ENCODE results near the gene GPA33.

The GPA33 gene, protein sequence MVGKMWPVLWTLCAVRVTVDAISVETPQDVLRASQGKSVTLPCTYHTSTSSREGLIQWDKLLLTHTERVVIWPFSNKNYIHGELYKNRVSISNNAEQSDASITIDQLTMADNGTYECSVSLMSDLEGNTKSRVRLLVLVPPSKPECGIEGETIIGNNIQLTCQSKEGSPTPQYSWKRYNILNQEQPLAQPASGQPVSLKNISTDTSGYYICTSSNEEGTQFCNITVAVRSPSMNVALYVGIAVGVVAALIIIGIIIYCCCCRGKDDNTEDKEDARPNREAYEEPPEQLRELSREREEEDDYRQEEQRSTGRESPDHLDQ

DNA sequence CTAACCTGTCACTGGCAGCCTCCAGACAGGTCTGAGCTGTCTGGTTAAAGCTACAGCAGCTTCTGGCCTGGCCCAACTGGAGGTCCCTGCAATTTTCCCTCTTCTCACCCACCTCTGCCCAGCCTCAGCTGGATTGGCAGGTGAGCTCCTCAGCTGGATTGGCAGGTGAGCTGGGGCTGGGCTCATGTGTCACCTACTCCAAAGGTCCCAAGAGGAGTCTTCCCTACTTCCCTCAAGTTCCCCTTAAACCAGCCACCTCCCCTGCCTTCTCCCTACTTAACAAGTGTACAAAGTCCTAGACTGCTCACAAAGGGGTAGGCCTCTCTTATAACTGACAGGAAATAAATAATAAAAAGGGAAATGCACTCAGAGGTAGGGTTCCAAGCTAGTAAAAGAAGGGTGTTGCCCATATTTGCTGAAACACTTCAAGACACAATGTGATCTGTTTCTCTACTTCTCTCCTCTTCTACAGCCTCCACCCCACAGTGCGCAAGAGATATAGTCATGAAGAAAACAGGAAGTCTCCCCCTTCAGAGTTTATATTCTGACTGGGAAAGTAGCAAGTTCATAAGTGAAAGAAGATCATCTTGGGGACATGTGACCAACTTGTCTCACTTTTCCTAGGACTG lies at the start of gene GPA33:
TSS of gene GPA33 (minus strand) at position 64 of the 629 bp plus-strand sequence. CDS start 90 bp downstream, outside the sequence.
- Histone ChIP-seq H3K9ac (no peak within 1 kb of the TSS), H3K9me3 (ENCODE audit: control insufficient read depth, low read length) (no peaks in the 10 kb centered on the region), H3K4me1 (no peaks in the 10 kb centered on the region), H3K4me3 (ENCODE audit: low read depth, low read length) (no peak within 1 kb of the TSS), H3K27ac (no peak within 1 kb of the TSS), H2AFZ (no peak within 1 kb of the TSS), H3K27me3 (ENCODE audit: control insufficient read depth, insufficient read depth, low read length) (no peaks in the 10 kb centered on the region), H3K36me3 (ENCODE audit: control insufficient read depth, insufficient read depth, low read length) (no peaks in the 10 kb centered on the region), H3K79me2 (no peaks in the 10 kb centered on the region), H3K4me2 (ENCODE audit: low read length) (no peak within 1 kb of the TSS)
- TF ChIP-seq, protein P1, sequence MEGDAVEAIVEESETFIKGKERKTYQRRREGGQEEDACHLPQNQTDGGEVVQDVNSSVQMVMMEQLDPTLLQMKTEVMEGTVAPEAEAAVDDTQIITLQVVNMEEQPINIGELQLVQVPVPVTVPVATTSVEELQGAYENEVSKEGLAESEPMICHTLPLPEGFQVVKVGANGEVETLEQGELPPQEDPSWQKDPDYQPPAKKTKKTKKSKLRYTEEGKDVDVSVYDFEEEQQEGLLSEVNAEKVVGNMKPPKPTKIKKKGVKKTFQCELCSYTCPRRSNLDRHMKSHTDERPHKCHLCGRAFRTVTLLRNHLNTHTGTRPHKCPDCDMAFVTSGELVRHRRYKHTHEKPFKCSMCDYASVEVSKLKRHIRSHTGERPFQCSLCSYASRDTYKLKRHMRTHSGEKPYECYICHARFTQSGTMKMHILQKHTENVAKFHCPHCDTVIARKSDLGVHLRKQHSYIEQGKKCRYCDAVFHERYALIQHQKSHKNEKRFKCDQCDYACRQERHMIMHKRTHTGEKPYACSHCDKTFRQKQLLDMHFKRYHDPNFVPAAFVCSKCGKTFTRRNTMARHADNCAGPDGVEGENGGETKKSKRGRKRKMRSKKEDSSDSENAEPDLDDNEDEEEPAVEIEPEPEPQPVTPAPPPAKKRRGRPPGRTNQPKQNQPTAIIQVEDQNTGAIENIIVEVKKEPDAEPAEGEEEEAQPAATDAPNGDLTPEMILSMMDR (IDR thresholded peaks at IDR 0.05) = no peak

DNA sequence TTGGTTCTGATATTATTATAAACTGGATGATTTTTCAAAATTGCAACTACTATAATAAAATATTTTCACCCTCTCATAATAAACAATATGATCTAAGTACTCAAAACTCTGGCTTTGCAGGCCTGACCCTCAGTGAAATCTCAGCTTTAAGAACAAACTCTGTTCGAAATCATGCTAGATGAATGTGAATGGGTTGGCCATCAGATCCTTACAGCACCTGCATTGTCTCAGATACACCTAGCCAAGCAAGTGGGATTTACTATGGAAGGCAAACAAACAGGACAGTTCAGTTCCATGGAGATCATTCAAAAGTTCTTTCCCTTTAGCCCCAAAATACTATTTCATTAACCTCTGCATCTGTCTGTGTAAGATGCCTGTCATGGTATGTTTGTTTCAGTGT lies 48.5 kb upstream of the GPA33 start:
- no peaks in the 10 kb centered on the region for H3K79me2 ChIP-seq
- no peaks in the 10 kb centered on the region for H3K36me3 ChIP-seq (ENCODE audit: control insufficient read depth, insufficient read depth, low read length)
- no peak overlapping the region for H3K9ac ChIP-seq
- H3K4me1 ChIP-seq = no peaks in the 10 kb centered on the region
- no peaks in the 10 kb centered on the region for H3K9me3 ChIP-seq (ENCODE audit: control insufficient read depth, low read length)
- H3K4me2 ChIP-seq (ENCODE audit: low read length) = no peak overlapping the region
- H3K27me3 ChIP-seq (ENCODE audit: control insufficient read depth, insufficient read depth, low read length) = no peaks in the 10 kb centered on the region
- H3K4me3 ChIP-seq (ENCODE audit: low read depth, low read length) = no peak overlapping the region
- no peak overlapping the region for H2AFZ ChIP-seq
- TF ChIP-seq, protein P1 (IDR thresholded peaks at IDR 0.05) = no peak
- no peak overlapping the region for H3K27ac ChIP-seq

DNA sequence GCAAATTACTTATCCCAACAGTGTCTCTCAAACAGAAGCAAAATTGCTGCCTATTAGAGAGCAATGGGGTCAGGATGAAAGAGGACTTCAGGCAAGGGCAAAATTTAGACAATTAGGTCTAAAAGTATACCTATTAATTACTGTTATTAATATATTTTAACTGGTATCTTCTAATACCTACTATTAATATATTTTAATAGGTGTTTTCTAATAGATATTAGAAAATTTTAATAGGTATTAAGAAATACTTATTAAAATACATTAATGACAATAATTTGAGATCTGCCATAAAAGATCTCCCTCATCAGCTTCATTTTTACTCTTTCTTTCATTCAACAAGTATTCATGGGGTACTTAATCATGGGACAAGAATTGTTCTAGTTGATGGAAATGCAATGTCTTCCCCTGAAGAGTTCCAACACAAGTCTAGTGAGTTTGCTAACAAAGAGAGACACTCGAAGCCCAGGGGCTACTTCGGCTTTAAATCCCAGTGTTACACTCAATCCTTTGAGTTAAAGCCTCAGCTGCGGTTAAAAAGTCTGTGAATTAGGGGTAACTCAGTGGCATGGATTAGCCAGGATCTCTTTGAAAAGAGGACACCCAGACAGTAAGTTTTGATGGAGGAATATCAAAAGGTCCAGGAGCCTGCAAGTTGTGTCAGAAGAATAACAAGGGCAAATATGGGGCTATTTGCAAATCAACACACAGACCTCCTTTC lies 47.8 kb upstream of the GPA33 start:
- H3K4me2 ChIP-seq (ENCODE audit: low read length) = no peak overlapping the region
- H3K27ac ChIP-seq = no peak overlapping the region
- no peak overlapping the region for H3K4me3 ChIP-seq (ENCODE audit: low read depth, low read length)
- no peaks in the 10 kb centered on the region for H3K36me3 ChIP-seq (ENCODE audit: control insufficient read depth, insufficient read depth, low read length)
- no peaks in the 10 kb centered on the region for H3K4me1 ChIP-seq
- no peak overlapping the region for H2AFZ ChIP-seq
- H3K9me3 ChIP-seq (ENCODE audit: control insufficient read depth, low read length) = no peaks in the 10 kb centered on the region
- no peak overlapping the region for H3K9ac ChIP-seq
- no peaks in the 10 kb centered on the region for H3K79me2 ChIP-seq
- TF ChIP-seq, protein P1 (IDR thresholded peaks at IDR 0.05) = no peak
- no peaks in the 10 kb centered on the region for H3K27me3 ChIP-seq (ENCODE audit: control insufficient read depth, insufficient read depth, low read length)

DNA sequence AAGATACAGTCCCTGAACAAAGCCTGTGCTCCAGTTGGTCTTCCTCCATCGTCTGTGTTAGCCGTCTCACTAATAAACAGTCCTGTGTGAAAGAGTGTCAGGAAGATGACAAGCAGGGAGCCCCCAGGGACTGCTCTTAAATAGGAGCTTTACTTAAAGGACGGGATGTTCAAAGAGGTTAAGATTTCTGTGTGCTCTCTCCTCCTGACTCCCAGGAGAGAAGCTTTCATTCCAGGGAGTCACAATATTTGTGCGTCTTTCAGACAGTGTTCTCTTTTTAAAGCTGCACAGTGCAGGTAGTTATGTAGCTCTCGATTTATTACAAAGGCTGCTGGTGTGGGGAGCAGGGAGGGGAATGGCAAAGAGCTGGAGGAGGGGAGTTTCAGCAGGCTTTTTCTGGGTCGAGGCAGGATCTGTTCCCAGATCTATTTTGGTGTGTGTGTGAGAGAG lies 47.2 kb upstream of the GPA33 start:
- Histone ChIP-seq H3K79me2 (no peaks in the 10 kb centered on the region), H3K9me3 (ENCODE audit: control insufficient read depth, low read length) (no peaks in the 10 kb centered on the region), H3K27ac (no peak overlapping the region), H3K9ac (no peak overlapping the region), H3K4me3 (ENCODE audit: low read depth, low read length) (no peak overlapping the region), H3K4me1 (no peaks in the 10 kb centered on the region), H3K4me2 (ENCODE audit: low read length) (no peak overlapping the region), H3K27me3 (ENCODE audit: control insufficient read depth, insufficient read depth, low read length) (no peaks in the 10 kb centered on the region), H2AFZ (no peak overlapping the region), H3K36me3 (ENCODE audit: control insufficient read depth, insufficient read depth, low read length) (no peaks in the 10 kb centered on the region)
- TF ChIP-seq, protein P1 (IDR thresholded peaks at IDR 0.05) = no peak

Data from parathyroid adenoma (tissue), 2 donors.